ENCODE results near the gene OR9G4.

OR9G4 gene

DNA sequence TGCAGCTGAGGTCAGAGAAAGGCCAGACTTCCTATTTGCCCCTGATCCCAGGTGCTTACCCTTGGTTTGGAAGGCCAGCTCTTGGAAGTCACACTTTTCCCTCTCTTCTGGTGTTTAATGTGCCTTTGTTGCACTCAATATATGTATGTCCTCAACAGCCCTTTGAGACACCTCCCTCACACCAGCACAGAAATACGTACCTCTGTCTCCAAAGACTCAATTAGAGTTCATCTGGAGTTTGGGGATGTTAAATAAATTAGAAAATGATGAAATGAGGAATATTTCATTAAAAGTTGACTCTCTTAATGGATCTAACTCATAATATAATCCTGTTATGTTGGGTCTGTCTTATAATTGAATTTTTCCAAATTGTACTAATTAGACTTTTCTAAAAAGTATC, at the start of gene OR9G4:
Gene OR9G4, minus strand, starts transcription at position 101 of the 400 bp plus-strand sequence. CDS start 4,931 bp downstream, outside the sequence.
- DNase-seq (ENCODE audit: low read depth) = no peak

DNA sequence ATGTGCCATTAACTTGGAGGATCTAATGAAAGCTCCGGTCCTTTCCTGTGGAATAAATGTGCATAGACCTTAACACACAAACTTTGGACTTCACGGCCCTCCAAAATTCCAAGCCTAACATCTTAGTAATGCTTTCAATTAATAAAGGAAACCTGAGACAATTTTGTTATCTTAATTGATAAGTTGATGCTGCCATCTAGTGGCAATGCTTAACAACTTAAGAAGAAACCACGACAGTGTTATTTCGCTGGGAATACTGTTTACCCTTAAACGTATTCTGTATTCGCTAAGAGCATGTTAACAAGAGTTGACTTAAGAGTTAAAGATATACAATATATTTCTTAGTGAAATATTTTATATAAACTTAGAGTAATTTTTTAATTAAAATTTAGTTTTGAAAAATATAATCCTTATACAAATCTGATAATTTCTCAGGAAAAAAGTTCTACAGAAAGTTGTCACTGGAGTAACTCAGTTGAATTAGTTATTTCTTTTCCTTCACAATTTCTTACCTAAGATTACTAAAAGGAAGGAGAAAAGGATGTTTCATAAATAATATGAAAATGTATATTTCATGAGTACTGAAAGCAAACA, 35.0 kb upstream of the OR9G4 start:
- DNase-seq (ENCODE audit: low read depth) = no peak

- DNase-seq (ENCODE audit: low read depth) = no peak
Measured at GRCh38 chr11:56782167-56782847, 33.8 kb upstream of the OR9G4 start.

DNA sequence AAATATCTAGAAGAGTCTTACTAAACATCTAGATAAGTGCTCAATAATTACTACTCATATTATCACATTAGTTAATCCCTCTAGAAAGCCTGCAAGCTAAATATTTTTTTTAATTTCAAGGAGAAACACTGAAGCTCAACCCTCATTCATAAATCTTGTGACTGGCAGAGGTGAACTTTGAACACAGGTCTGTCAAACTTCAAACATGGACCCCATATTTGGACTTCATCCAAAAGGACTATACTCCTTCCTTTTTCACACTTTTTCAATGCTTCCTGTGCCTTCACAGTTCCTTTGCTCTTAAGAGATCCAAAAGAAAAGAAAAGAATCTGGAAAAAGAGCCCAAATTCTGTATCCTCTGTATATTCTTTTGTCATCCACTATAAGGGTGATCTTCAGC, 28.3 kb upstream of the OR9G4 start:
- no peak for DNase-seq (ENCODE audit: low read depth)

DNA sequence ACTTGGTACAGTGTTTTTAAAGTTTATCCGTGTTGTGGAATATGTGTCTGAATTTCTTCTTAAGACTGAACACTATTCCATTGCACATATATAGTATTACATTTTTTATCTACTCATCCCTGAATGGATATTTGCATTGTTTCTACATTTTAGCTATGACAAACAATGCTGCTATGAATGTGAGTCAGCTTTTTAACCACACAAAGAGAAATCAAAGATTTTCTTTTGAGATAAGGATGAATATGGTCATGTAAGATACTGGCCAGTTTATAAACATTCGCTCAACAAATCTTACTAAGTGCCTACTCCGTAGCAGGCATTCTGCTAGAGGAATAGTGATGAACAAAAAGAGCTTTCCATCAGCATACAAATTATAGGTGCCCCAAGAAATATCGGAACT, 16.5 kb upstream of the OR9G4 start:
- DNase-seq (ENCODE audit: low read depth) = no peak

DNA sequence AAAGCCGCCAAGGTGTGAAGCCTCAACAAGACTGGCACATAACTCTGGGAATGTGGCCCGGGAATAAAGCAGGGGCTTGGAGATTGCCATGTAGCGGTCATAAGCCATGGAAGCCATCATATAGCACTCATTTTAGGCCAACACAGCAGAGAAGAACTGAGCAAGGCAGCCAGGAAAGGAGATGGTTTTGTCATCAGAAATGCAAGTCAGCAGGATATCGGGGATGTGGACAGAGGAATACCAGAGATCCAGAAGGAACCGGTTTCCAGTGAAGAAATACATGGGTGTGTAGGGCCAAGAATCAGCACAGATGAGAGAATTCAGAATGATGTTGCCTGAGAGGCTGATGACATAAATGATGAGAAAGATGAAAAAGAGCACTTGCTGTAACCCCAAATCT, 3.0 kb upstream of the OR9G4 start:
- no peak for DNase-seq (ENCODE audit: low read depth)

DNA sequence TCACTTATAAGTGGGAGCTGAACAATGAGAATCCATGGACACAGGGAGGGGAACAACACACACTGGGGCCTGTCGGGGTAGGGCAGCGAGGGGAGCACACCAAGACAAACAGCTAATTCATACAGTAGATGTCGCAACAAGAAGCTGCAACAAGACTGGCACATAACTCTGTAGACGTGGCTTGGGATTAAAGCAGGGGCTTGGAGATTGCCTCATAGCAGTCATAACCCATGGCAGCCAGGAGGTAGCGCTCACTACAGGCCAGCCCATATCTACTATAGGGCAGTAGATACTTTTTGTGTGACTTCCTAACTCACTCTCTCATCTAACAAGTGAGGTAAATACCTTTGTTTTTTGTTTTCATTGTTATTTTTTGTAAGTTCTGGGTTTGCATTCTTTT, 1.7 kb upstream of the OR9G4 start:
- no peak for DNase-seq (ENCODE audit: low read depth)

DNA sequence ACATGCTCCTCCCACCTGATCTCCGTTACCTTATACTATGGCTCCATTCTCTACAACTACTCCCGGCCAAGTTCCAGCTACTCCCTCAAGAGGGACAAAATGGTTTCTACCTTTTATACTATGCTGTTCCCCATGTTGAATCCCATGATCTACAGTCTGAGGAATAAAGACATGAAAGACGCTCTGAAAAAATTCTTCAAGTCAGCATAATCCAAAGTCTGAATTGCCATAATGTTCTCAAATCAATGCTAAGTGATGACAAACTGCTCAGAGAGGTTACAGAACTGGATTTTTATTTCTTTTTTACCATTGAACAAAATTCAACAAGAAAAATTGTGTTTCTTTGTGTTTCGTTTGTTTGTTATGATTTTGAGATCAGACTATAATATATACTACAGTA, 7.6 kb downstream of the OR9G4 start:
- no peak for DNase-seq (ENCODE audit: low read depth)

- no peak for DNase-seq (ENCODE audit: low read depth)
Measured at GRCh38 chr11:56740107-56740506, 8.4 kb downstream of the OR9G4 start.

GRCh38 chr11:56720513-56720912, 28.0 kb downstream of the OR9G4 start:
- DNase-seq (ENCODE audit: low read depth) = no peak

- no peak for DNase-seq (ENCODE audit: low read depth)
Measured at GRCh38 chr11:56716379-56716854, 32.1 kb downstream of the OR9G4 start.

- no peak for DNase-seq (ENCODE audit: low read depth)
Measured at GRCh38 chr11:56714206-56714605, 34.3 kb downstream of the OR9G4 start.

DNA sequence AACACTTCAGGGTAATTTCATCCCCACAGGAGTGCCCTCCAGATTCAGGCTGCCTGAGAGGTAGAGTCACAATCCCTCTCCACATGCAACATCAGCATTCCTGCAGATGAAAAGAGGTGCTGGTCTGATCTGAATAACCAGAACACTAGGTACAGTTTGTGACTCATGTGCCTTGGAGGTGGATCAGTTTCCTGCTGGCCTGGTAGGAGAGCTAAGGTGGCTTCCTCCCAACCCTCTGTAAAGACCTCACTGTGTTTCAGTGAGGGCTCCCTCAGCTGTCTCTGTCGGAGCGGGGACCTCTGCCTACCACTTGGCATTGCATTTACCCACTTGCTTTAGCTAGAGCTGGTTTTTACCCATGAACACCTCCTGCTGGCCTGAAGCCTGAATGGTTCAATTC, 42.0 kb downstream of the OR9G4 start:
- DNase-seq (ENCODE audit: low read depth) = no peak

GRCh38 chr11:56705784-56706396, 42.6 kb downstream of the OR9G4 start:
- DNase-seq (ENCODE audit: low read depth) = no peak

- no peak for DNase-seq (ENCODE audit: low read depth)
Measured at GRCh38 chr11:56700914-56701485, 47.5 kb downstream of the OR9G4 start.

DNA sequence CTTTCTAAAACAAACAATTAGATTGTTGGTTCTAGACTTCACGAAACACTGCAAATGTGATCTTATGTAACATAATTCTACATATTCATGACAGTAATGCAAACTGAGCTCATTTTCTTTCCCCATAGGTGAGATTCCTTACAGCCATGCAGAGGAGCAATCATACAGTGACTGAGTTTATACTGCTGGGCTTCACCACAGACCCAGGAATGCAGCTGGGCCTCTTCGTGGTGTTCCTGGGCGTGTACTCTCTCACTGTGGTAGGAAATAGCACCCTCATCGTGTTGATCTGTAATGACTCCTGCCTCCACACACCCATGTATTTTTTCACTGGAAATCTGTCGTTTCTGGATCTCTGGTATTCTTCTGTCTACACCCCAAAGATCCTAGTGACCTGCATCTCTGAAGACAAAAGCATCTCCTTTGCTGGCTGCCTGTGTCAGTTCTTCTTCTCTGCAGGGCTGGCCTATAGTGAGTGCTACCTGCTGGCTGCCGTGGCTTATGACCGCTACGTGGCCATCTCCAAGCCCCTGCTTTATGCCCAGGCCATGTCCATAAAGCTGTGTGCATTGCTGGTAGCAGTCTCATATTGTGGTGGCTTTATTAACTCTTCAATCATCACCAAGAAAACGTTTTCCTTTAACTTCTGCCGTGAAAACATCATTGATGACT, 48.1 kb downstream of the OR9G4 start:
- DNase-seq (ENCODE audit: low read depth) = no peak

DNA sequence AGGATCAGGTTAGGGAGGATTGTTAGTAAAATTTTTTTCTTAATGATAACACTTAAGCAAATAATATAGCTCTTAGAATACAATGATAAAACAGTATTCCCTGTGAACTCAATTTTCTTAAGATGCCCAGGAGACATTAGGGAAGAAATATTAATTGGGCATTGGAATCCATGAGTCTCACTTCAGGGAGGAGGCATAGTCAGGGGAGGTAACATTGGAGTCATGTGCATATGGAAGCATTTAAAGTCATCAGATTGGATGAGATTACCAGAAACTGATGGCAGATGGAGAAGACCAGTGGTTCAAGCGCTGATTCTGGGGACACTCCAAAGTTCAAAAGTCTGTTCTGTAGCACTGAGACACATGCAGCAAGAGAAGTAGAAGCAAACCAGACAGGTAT, 49.7 kb downstream of the OR9G4 start, which contains the start of gene OR9G1:
Gene OR9G1, plus strand, starts transcription at position 301 of the 400 bp plus-strand sequence. CDS start 1,293 bp downstream, outside the sequence.
- no peak for DNase-seq (ENCODE audit: low read depth)

- no peak for DNase-seq (ENCODE audit: low read depth)
Measured at GRCh38 chr11:56693428-56693827, 55.1 kb downstream of the OR9G4 start.

All from stimulated activated CD4-positive, alpha-beta T cell treated with anti-CD3 and anti-CD28 coated beads, Interleukin-2, amount 100 ng/mL, for 4 hours (primary cell).